NCI-H146 treated with DMSO at 0.1 percent for 48 hours (cell line): ENCODE measurements around the gene GNA15.
"Not testable (repeated sequence)": the region's sequence is repeated elsewhere in the genome, so short reads cannot be mapped to it uniquely, and the experiment has no call there.

ENCODE experiments used
- DNase-seq: peaks from one replicate; lab custom pipeline; 2025; ENCODE audit not compliant: unreplicated experiment; lab: John Stamatoyannopoulos, UW

GNA15 gene

DNA sequence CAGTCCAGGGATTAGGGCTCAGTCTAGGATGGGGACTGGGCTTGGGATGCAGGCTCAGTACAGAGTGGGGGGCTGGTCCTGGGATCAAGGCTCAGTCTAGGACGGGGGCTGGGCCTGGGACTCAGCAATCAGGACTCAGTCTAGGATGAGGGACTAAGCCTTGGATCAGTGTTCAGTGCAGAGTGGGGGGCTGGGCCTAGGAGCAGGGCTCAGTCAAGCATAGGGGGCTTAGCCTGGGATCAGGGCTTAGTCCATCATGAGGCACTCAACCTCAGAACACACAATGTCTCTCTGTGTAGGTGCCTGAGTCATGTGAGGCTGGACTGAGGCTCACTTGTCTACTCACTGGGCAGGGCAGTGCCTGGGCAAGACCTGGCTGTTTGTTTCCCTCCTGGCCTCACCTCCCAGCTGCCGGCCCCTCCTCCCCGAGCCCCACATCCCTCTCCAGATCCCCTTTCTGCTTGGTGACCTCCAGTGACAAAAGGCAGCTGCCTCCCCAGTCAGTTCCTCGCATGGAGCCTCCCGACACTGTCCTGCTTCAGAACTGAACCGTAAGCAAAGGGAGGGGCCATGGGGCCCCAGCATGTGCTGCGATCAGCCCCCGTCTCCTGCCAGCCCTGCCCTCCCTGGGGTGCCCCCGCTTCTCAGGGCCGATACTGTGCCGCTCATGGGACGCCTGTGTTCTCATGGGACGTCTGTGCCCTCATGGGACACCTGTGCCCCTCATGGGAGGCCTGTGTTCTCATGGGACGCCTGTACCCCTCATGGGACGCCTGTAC lies 36.2 kb downstream of the GNA15 start:
- no peak for DNase-seq

DNA sequence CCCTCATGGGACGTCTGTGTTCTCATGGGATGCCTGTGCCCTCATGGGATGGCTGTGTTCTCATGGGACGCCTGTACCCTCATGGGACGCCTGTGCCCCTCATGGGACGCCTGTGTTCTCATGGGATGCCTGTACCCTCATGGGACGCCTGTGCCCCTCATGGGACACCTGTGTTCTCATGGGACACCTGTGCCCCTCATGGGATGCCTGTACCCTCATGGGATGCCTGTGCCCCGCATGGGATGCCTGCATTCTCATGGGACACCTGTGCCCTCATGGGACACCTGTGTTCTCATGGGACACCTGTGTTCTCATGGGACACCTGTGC lies 36.8 kb downstream of the GNA15 start:
- not testable (repeated sequence) for DNase-seq

DNA sequence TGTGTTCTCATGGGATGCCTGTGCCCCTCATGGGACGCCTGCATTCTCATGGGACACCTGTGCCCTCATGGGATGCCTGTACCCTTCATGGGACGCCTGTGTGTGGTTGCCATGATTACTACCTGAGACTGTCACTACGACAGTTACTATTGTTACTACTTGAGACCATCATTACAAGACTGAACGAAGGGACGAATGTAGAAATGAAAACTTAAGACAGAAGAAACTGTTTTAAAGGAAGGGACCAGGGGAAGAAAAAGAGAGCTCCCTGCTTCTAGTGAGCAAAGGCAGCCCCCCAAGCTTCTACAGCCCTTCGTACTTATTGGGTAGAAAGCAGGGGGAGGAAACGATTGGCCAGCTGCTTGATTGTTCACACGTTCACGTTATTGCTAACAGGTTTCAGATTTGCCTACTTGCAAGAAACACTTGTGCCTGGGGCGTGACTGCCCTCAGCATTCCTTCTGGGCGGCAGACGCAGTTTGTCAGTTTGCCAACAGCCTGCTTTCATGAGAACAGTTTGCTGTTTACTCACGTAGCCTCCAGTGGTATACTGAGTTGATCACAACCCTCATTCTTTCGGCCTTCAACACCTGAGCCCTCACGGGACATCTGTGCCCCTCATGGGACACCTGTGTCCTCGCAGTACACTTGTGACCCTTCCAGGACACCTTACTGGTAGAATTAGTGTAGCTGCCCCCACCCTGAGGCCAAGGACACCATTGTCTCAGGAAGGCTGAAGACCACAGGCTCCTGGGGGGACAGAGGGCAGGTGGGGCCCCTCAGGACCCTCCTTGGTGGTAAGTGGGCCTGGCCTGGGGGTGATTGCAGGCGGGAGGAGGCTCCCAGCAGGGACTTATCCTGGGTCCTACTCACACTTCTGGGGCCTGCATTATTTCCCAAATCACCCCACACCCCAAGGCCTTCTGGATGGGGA lies 40.2 kb downstream of the GNA15 start:
- DNase-seq, result no peak

GRCh38 chr19:3176715-3177501 lies 41.1 kb downstream of the GNA15 start:
- no peak for DNase-seq

DNA sequence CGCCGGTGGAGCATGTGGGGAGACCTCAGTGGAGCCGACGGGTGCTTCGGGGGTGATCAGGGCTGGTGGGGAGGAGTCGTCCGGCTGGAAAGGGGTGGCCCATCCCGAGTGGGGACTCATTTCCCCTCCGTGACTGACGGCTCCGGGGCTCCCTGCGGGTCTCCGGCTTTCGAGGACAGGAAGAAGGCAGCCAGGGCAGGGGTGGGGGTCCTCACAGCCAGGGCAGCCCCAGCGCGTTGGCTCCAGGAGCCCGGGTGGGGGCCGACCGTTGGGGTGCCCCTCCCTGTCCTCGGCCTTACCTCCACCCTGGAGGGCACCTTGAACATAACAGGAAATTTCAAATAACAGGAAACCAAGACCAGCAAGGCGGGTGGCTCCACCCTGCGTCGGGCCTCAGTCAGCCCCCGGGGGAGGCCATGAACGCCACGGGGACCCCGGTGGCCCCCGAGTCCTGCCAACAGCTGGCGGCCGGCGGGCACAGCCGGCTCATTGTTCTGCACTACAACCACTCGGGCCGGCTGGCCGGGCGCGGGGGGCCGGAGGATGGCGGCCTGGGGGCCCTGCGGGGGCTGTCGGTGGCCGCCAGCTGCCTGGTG lies 42.6 kb downstream of the GNA15 start, which contains the start of gene S1PR4:
TSS of gene S1PR4 (plus strand) at position 393 of the 596 bp plus-strand sequence. CDS start at position 417, 24 bp downstream.
- DNase-seq, result no peak

- DNase-seq, result no peak
Measured at GRCh38 chr19:3178973-3179738, 43.3 kb downstream of the GNA15 start.

DNA sequence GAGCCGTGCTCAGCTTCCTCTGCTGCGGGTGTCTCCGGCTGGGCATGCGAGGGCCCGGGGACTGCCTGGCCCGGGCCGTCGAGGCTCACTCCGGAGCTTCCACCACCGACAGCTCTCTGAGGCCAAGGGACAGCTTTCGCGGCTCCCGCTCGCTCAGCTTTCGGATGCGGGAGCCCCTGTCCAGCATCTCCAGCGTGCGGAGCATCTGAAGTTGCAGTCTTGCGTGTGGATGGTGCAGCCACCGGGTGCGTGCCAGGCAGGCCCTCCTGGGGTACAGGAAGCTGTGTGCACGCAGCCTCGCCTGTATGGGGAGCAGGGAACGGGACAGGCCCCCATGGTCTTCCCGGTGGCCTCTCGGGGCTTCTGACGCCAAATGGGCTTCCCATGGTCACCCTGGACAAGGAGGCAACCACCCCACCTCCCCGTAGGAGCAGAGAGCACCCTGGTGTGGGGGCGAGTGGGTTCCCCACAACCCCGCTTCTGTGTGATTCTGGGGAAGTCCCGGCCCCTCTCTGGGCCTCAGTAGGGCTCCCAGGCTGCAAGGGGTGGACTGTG lies 44.0 kb downstream of the GNA15 start:
- no peak for DNase-seq

- no peak for DNase-seq
Measured at GRCh38 chr19:3183721-3184641, 48.1 kb downstream of the GNA15 start.

DNA sequence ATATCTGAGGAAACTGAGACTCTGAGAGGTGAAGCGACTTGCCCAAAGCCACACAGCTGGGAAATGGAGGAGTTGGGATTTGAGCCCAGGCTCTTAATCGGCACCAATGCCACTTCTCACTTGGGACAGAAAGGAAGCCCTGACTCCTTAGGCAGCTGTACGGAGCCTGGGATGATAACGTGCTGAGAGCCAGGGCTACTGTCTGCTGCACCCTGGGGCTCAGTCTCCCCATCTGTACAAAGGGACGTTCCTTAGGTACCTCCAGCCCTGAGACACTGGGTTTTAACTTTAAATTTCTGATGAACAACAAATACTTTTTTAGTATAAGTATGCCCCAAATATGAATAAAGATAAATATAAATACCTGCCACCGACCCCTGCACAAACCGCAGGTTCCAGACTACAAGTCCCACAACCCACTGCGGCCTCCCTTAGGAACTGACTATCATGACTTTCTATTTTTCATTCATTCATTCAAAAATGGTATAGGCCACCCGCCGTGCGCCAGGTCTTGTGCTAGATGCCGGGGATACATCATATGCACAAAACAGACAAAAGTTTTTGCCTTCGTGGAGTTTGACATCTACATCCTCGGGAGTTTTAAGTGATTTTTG lies 49.1 kb downstream of the GNA15 start:
- DNase-seq, result peak; percentile 72

DNA sequence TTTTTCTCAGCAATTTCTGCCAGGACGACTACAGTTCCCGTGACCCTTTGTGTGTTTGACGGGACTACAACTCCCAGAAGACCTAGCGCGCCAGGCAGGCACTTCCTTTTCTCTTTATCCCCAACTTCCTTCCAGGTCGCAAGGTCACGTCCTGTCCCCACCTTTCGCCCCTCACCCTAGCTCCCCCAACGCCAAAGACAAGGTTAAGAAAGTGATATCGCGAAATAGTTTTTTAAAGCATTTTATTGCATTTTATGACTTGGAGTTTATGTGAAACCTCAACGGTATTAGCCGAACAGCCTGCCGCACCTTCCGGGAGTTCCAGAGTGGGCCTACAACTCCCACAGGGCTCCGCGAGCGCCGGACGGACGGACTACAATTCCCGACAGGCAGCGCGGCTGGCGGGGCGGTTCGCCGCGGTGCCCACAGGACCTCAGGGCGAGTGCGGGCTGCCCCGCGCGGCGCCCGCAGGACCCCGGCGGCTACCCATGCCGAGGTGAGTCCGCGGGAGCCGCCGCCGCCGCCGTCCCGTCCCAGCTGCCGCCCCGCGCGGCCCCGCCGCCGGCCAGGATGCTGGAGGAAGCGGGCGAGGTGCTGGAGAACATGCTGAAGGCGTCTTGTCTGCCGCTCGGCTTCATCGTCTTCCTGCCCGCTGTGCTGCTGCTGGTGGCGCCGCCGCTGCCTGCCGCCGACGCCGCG lies 49.8 kb downstream of the GNA15 start, which contains the start of gene NCLN:
TSS of gene NCLN (plus strand) at position 470 of the 699 bp plus-strand sequence. CDS start at position 571, 101 bp downstream.
- peak; percentile 74 for DNase-seq

DNA sequence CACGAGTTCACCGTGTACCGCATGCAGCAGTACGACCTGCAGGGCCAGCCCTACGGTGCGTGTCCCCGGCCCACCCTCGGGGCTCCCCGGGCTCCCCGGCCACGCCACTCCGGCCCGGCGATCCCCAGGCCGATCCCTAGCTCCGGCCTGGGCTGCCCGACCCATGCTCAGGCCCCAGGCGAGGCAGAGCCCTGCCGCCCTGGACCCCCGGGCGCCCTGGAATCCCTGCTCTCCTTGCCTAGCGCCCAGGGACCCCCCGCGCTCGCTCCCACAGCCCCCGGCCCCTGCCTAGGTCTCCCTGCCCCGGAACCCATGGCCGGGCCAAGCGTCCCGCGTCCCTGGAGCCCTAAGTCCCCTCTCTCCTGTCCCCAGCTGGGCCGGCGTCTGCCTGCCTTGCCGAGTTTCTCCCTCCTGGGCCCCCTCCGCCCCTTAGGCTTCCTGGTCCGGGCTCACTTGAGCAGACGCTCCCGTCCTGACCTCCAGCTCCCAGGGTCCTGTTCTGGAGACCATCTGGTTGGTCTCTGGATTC lies 50.4 kb downstream of the GNA15 start:
- no peak for DNase-seq

DNA sequence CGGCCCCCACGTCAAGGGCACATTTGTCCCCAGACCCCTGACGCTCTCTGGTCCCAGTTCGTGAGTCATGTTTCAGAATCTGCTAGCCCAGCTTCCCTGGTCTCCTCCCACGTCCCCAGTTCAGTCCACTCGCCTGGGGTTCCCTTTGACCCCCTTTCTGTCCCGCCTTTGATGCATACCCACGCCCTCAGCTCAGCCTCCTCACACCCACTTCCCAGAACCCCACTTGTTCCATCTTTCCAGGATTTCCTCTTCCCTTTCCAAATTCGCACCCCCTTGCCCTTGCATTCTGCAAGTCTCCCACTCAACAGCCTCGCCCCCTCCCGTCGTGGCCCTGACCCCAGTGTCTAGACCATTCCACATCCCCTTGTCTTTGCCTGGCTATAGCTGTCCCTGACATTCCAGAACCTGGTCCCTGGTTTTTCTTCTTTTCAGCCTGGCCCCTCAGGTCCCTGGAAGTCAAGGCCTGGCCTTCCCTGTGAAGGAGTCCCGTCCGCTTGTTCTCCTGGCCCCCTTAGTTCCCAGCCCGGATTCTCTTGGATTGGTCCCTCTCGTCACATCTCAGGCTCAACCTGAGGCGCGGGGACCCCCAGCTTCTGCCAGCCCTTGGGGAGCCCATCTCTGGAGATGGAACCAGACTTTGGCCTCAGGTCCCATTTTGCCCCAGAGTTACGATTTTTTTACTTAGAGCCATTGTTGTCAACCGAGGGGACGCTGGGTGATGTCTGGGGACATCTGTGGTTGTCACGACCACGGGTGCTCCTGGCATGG lies 51.2 kb downstream of the GNA15 start:
- no peak for DNase-seq

- DNase-seq, result no peak
Measured at GRCh38 chr19:3187662-3188511, 52.1 kb downstream of the GNA15 start.

GRCh38 chr19:3188627-3189596 lies 53.1 kb downstream of the GNA15 start:
- DNase-seq, result no peak
